Transverse colon (tissue), 4 donors: ENCODE data around the gene PLCXD1.

Experiments
- EP300 ChIP-seq: sonication (generic); formaldehyde crosslinking; IDR thresholded peaks from one replicate; pipeline ENCODE4 v1.6.1; 2017; ENCODE audit warnings: antibody characterized with exemption, low read depth
- POLR2A ChIP-seq: fragments of 450-650 bp; IDR thresholded peaks from one replicate; pipeline ENCODE4 v1.6.1; 2016; ENCODE audit warnings: antibody characterized with exemption, mild to moderate bottlenecking, moderate library complexity
- POLR2AphosphoS5 ChIP-seq, 3 donors: sonication (generic); formaldehyde crosslinking; IDR thresholded peaks; one replicate each; pipeline ENCODE4 v1.6.1; 2016; ENCODE audit warnings: antibody characterized with exemption in 3 of 3
- TF ChIP-seq, protein P1 (sequence below), 5 experiments: fragments of 200-600 bp in 3 of 5; fragments of 450-650 bp in 2 of 5; sonication (generic) in 3 of 5; IDR thresholded peaks; 1 replicate in 2 of 5; 2 replicates in 3 of 5; pipeline ENCODE4 v1.5.1; 2016 to 2017; ENCODE audit warnings: antibody characterized with exemption in 5 of 5, inconsistent platforms in 3 of 5, mild to moderate bottlenecking in 2 of 5, moderate library complexity in 1 of 5

GRCh38 chrX:330726-331150 is 49.6 kb downstream of the PLCXD1 start:
- TF ChIP-seq POLR2A (no peak), EP300 (no peak), POLR2AphosphoS5 (IDR thresholded peaks at IDR 0.05) (no peak)
- TF ChIP-seq, protein P1, sequence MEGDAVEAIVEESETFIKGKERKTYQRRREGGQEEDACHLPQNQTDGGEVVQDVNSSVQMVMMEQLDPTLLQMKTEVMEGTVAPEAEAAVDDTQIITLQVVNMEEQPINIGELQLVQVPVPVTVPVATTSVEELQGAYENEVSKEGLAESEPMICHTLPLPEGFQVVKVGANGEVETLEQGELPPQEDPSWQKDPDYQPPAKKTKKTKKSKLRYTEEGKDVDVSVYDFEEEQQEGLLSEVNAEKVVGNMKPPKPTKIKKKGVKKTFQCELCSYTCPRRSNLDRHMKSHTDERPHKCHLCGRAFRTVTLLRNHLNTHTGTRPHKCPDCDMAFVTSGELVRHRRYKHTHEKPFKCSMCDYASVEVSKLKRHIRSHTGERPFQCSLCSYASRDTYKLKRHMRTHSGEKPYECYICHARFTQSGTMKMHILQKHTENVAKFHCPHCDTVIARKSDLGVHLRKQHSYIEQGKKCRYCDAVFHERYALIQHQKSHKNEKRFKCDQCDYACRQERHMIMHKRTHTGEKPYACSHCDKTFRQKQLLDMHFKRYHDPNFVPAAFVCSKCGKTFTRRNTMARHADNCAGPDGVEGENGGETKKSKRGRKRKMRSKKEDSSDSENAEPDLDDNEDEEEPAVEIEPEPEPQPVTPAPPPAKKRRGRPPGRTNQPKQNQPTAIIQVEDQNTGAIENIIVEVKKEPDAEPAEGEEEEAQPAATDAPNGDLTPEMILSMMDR (IDR thresholded peaks at IDR 0.05) = no peak
